Kidney epithelial cell (primary cell): ENCODE data around the gene MOB3A. TPM values are rescaled to one million over a fixed set of nuclear protein-coding genes. Genes with fewer than 3 reads are reported as not detected.
"Not testable (repeated sequence)": the region's sequence is repeated elsewhere in the genome, so short reads cannot be mapped to it uniquely, and the experiment has no call there.

Source experiments
- DNase-seq: peaks from one replicate; pipeline ENCODE4 v3.0.0-alpha.2; 2010; ENCODE audit warnings: low read depth
- H3K27me3 ChIP-seq: 2 replicates; pipeline ENCODE4 v1.6.0; 2011; ENCODE audit warnings: low read length; ENCODE audit not compliant: control insufficient read depth, insufficient read depth
- H3K36me3 ChIP-seq: 2 replicates; pipeline ENCODE4 v1.5.1; 2011; ENCODE audit warnings: low read length; ENCODE audit not compliant: control insufficient read depth, insufficient read depth
- H3K4me3 ChIP-seq: 2 replicates; pipeline ENCODE4 v1.5.1; 2011; ENCODE audit warnings: low read depth, mild to moderate bottlenecking, control low read depth, low read length
- CTCF ChIP-seq: IDR thresholded peaks from 2 replicates; pipeline ENCODE4 v1.5.1; 2011; ENCODE audit warnings: mild to moderate bottlenecking, moderate library complexity, low read length, control low read depth, inconsistent platforms; ENCODE audit not compliant: insufficient read depth, poor library complexity, severe bottlenecking
- total RNA-seq: library from RNA; depleted of rRNA; stranded (reverse); fragments of >200 nt; gene quantifications from 2 replicates; pipeline ENCODE4 v1.2.3, GENCODE V29; 2015

The MOB3A gene
- total RNA-seq, 1 donor from 2014 or later, result 40.3 TPM

- no peaks in the 10 kb centered on the region for H3K36me3 ChIP-seq
- no peak for TF ChIP-seq CTCF
Measured at GRCh38 chr19:2087621-2088100, 8.5 kb downstream of the MOB3A start.

GRCh38 chr19:2086695-2087620, 9.2 kb downstream of the MOB3A start:
- not testable (repeated sequence) for H3K27me3 ChIP-seq, H3K36me3 ChIP-seq, H3K4me3 ChIP-seq
- DNase-seq, result peak; percentile 42

More at GRCh38 chr19:2087621-2088100, 8.5 kb downstream of the MOB3A start:
- no peak for DNase-seq
- no peak overlapping the region for H3K4me3 ChIP-seq
- no peaks in the 10 kb centered on the region for H3K27me3 ChIP-seq

GRCh38 chr19:2084993-2085720, 11.0 kb downstream of the MOB3A start:
- no peak overlapping the region for H3K4me3 ChIP-seq
- TF ChIP-seq CTCF, result no peak
- H3K36me3 ChIP-seq, result peaks cover 2% of the 10 kb centered on the region
- no peak for DNase-seq
- no peaks in the 10 kb centered on the region for H3K27me3 ChIP-seq

GRCh38 chr19:2083174-2083854, 12.8 kb downstream of the MOB3A start:
- peaks cover 4% of the 10 kb centered on the region for H3K36me3 ChIP-seq
- H3K4me3 ChIP-seq, result no peak overlapping the region
- no peaks in the 10 kb centered on the region for H3K27me3 ChIP-seq
- no peak for DNase-seq
- TF ChIP-seq CTCF, result no peak

- no peak for DNase-seq
- Histone ChIP-seq H3K27me3 (no peaks in the 10 kb centered on the region), H3K4me3 (no peak overlapping the region), H3K36me3 (peaks cover 4% of the 10 kb centered on the region)
- TF ChIP-seq CTCF, result no peak
Measured at GRCh38 chr19:2081873-2082810, 14.0 kb downstream of the MOB3A start.
